GM12865 (cell line): ENCODE measurements around the gene TNS2.
A peak's percentile ranks its signal among the peaks of the same experiment; 100 is the strongest.

Source experiments
- DNase-seq: peaks from one replicate; pipeline ENCODE4 v3.0.0; 2010; ENCODE audit warnings: low read depth
- H3K4me3 ChIP-seq: 2 replicates; pipeline ENCODE4 v1.5.1; 2011; ENCODE audit warnings: mild to moderate bottlenecking, low read depth, low read length, control low read depth
- TF ChIP-seq, protein P1 (sequence below): IDR thresholded peaks from 2 replicates; pipeline ENCODE4 v1.5.1; 2011; ENCODE audit warnings: low read length, control low read depth, low read depth, inconsistent platforms; ENCODE audit not compliant: insufficient read depth; ENCODE audit errors: missing control alignments

The TNS2 gene

DNA sequence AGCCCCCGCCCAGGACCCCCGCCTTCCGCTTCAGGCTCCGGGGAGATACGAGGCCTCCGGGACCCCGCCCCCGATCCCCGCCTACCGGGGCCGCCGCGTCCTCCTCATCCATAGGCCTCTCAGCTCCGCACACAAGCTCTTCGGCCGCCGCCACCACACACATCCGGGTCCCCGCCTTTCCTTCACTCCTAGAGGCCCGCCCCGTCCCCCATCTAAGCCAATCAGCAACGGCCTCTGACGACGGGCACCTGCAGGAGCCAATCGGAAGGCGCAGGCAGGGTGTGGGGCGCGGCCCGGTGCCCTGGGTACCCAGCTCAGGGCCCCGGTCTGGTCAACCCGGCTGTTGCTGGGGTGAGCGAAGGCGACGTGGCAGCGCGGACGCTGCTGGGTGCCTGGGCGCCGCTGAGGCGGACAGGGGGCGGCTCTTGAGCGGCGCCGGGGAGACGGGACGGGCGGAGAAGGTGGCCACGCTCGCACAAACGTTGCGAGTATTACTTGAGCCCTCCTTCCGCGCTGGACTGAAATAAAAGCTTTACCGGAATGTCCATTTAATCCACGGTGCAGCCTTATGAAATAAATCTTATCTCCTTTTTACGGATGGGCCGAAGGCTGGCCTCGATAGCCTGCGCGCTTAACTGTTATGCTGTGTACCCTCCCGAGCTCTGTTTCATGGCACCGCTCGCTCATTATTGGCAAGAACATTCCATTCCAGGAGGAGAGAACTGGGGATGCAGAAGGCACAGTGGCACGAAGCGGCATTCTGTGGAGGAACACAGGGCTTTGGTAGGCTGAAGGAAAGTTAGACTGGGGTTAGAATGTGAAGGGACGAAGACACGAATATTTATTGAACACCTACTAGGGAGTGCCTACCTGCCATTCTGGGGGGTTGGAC, 29.6 kb downstream of the TNS2 start, which contains the start of gene SPRYD3:
Gene SPRYD3 (minus strand): TSS at position 165 of the 892 bp plus-strand sequence. CDS start 57 bp downstream, at position 108.
- peak; percentile 98 for DNase-seq
- TF ChIP-seq, protein P1, sequence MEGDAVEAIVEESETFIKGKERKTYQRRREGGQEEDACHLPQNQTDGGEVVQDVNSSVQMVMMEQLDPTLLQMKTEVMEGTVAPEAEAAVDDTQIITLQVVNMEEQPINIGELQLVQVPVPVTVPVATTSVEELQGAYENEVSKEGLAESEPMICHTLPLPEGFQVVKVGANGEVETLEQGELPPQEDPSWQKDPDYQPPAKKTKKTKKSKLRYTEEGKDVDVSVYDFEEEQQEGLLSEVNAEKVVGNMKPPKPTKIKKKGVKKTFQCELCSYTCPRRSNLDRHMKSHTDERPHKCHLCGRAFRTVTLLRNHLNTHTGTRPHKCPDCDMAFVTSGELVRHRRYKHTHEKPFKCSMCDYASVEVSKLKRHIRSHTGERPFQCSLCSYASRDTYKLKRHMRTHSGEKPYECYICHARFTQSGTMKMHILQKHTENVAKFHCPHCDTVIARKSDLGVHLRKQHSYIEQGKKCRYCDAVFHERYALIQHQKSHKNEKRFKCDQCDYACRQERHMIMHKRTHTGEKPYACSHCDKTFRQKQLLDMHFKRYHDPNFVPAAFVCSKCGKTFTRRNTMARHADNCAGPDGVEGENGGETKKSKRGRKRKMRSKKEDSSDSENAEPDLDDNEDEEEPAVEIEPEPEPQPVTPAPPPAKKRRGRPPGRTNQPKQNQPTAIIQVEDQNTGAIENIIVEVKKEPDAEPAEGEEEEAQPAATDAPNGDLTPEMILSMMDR = no peak
- peak within 1 kb of the TSS; percentile 67 for H3K4me3 ChIP-seq

DNA sequence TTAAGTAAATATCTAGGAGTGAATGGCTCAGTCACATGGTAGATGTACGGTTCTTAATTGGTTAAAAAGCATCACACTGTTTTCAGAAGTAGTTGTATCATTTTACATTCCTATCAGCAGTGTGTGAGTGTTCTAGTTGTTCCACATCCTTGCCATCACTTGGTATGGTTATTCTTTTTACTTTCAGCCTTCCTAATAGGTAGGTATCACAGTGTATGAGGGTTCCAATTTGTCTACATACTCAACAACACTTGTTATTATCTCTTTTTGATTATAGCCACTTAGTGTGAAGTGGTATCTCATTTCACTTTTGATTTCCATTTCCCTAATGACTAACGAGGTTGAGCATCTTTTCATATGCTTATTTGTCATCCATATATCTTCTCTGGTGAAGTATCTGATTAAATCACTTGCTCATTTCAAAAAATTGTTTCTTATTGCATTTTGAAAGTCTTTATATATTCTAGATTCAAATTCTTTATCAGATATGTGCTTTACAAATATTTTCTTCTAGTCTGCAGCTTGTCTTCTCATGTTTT, 32.8 kb downstream of the TNS2 start:
- H3K4me3 ChIP-seq = no peak overlapping the region
- DNase-seq = no peak
- TF ChIP-seq, protein P1 = no peak

DNA sequence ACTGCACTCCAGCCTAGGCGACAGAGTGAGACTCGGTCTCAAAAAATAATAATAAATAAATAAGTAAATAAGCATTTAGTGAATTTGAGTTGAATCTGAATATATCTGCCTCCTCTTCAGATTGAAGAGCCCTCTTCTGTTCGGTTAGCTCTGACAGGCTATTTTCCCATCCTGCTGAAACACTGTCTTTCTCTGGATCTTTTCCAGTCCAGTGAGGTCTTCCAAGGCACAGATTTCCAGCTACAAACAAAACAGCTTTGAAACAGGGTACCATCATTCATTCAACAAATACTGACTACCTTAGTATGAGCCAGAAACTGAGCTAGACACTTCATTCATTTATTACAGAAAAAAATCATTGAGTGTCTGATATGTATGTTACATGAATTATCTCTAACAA, 36.5 kb downstream of the TNS2 start:
- TF ChIP-seq, protein P1 = no peak
- H3K4me3 ChIP-seq = no peak overlapping the region
- DNase-seq = no peak

DNA sequence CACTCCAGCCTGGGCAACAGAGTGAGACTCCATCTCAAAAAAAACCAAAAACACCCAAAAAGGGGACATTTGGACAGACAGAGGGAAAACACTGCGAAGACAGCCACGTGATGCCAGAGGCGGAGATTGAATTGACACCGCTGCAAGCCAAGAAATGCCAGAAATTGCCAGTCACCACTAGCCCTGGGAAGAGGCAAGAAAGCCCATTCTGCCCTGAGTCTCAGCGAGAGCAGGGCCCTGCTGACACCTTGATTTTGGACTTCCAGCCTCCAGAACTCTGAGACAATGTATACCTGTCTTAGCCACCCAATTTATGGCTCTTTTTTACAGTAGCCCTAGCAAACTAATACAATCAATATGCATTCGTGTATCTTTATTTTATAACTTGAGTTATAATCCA, 40.2 kb downstream of the TNS2 start:
- no peak overlapping the region for H3K4me3 ChIP-seq
- TF ChIP-seq, protein P1 = no peak
- DNase-seq = no peak

DNA sequence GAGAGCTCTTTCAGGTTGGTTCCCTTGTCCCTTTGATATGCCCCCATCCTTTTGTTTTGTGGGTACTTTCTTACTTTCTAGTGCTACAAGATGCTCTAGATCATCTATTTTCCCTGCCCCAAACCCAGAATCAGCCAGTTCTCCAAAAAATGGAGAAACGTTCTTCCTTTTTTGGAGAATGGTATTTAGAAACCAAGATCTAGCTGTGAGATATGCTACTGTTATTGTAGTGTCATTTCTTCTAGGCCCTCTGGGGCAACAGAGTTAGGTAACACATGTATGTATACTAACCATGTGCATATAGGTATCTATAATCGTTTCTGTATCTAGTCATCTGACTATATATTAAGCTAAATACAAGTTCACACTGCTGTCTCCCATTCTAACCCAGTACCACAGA, 40.7 kb downstream of the TNS2 start:
- TF ChIP-seq, protein P1 = no peak
- H3K4me3 ChIP-seq = no peak overlapping the region
- no peak for DNase-seq

DNA sequence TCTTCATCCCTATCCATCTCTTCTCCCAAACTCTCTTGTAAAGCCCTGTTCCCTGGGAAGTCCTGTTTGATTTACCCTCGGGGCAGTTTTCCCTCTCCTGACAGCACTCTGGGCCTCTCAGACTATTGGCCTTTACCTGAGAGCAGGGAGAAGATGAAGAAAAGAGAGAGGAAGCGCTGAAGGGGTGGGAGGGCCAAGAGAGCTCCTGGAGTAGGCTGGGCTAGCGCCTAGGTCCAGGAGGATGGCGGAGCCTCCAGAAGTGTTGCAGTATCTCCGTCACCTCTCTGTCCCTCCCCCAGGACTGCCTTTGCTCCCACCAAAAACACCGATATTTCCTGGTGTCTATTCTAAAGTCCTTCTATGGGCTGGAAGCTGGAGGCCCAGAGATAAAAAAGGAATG, 41.9 kb downstream of the TNS2 start:
- DNase-seq = no peak
- H3K4me3 ChIP-seq = no peak overlapping the region
- TF ChIP-seq, protein P1 = no peak
